PC-3 (cell line): ENCODE measurements around the gene NPAS2. TPM values are rescaled to one million over a fixed set of nuclear protein-coding genes. Genes with fewer than 3 reads are reported as not detected.
A peak's percentile ranks its signal among the peaks of the same experiment; 100 is the strongest.

ENCODE experiments used
- ATAC-seq: fragments of 200-7000 bp; cut with Tn5 transposase; 2 replicates; pipeline ENCODE4 v1.9.1; 2020; ENCODE audit warnings: mild to moderate bottlenecking, moderate library complexity
- BruUV-seq: library from RNA; stranded (reverse); fragments of 400-500 nt; replicated peaks from 2 replicates; lab custom pipeline; 2021; lab: Mats Ljungman, UMichigan
- CTCF ChIA-PET: fragments of 300-600 bp; sonication (Branson Sonifier 250); formaldehyde crosslinking; loops from one replicate; lab custom pipeline; 2022; ENCODE audit warnings: antibody characterized with exemption; lab: Charles Lee
- POLR2A ChIA-PET: fragments of 300-600 bp; sonication (Branson Sonifier 250); formaldehyde crosslinking; loops from one replicate; lab custom pipeline; 2022; ENCODE audit warnings: antibody characterized with exemption; ENCODE audit not compliant: unreplicated experiment; lab: Charles Lee
- DNase-seq: peaks from one replicate; pipeline ENCODE4 v3.0.0-alpha.2; 2015
- H2AFZ ChIP-seq: fragments of 300-600 bp; sonication (generic); 2 replicates; pipeline ENCODE4 v1.6.0; 2016; ENCODE audit warnings: antibody characterized with exemption, low read length
- H3F3A ChIP-seq: fragments of 300-600 bp; sonication (generic); one replicate; pipeline ENCODE4 v1.6.0; 2017; ENCODE audit warnings: antibody characterized with exemption, low read length, control low read depth, mild to moderate bottlenecking; ENCODE audit not compliant: unreplicated experiment
- H3K27ac ChIP-seq: fragments of 300-600 bp; sonication (generic); 2 replicates; pipeline ENCODE4 v1.5.1; 2016; ENCODE audit warnings: mild to moderate bottlenecking, low read length
- H3K27me3 ChIP-seq: fragments of 300-600 bp; sonication (generic); 2 replicates; pipeline ENCODE4 v1.6.1; 2016; ENCODE audit warnings: low read length, mixed read lengths
- H3K36me3 ChIP-seq: fragments of 300-600 bp; sonication (generic); 2 replicates; pipeline ENCODE4 v1.6.1; 2016; ENCODE audit warnings: low read depth, mixed run types, low read length, mixed read lengths
- H3K4me1 ChIP-seq: fragments of 300-600 bp; sonication (generic); 2 replicates; pipeline ENCODE4 v1.5.1; 2016; ENCODE audit warnings: low read length; ENCODE audit not compliant: insufficient read depth
- H3K4me2 ChIP-seq: fragments of 300-600 bp; sonication (generic); 2 replicates; pipeline ENCODE4 v1.6.0; 2016; ENCODE audit warnings: low read length
- H3K4me3 ChIP-seq: fragments of 300-600 bp; sonication (generic); 2 replicates; pipeline ENCODE4 v1.5.1; 2016; ENCODE audit warnings: mild to moderate bottlenecking, low read length, mixed read lengths
- H3K79me2 ChIP-seq: fragments of 300-600 bp; sonication (generic); 2 replicates; pipeline ENCODE4 v1.6.1; 2017; ENCODE audit warnings: low read length, mixed read lengths
- H3K9ac ChIP-seq: fragments of 300-600 bp; sonication (generic); 2 replicates; pipeline ENCODE4 v1.6.0; 2016; ENCODE audit warnings: mild to moderate bottlenecking, low read length
- H3K9me2 ChIP-seq: fragments of 300-600 bp; sonication (generic); replicated peaks from 2 replicates; pipeline ENCODE4 v1.6.1; 2016; ENCODE audit warnings: mixed run types, low read length, mixed read lengths
- H3K9me3 ChIP-seq: fragments of 300-600 bp; sonication (generic); 2 replicates; pipeline ENCODE4 v1.6.1; 2016; ENCODE audit warnings: low read length, mixed read lengths
- H4K20me1 ChIP-seq: fragments of 300-600 bp; sonication (generic); 2 replicates; pipeline ENCODE4 v1.6.1; 2016; ENCODE audit warnings: low read length, mixed read lengths
- CTCF ChIP-seq: fragments of 300-600 bp; sonication (generic); conservative IDR thresholded peaks from 2 replicates; pipeline ENCODE4 v1.5.1; 2017; ENCODE audit warnings: antibody characterized with exemption, low read depth, mild to moderate bottlenecking, low read length
- EZH2 ChIP-seq: fragments of 300-600 bp; sonication (generic); IDR thresholded peaks from one replicate; pipeline ENCODE4 v1.6.1; 2017; ENCODE audit warnings: antibody characterized with exemption, mild to moderate bottlenecking, low read length; ENCODE audit not compliant: unreplicated experiment
- EZH2phosphoT487 ChIP-seq: fragments of 300-600 bp; sonication (generic); IDR thresholded peaks from 2 replicates; pipeline ENCODE4 v1.6.1; 2018; ENCODE audit warnings: mild to moderate bottlenecking, antibody characterized with exemption, low read length, borderline replicate concordance
- intact Hi-C: fragments of 100-400 bp; cut with micrococcal nuclease; formaldehyde crosslinking; loops from 2 replicates; pipeline ENCODE4 v1.9.0; 2023
- total RNA-seq: library from RNA; depleted of rRNA; stranded (reverse); fragments of >200 nt; gene quantifications from 2 replicates; pipeline ENCODE4 v1.2.3, GENCODE V29; 2014

NPAS2 gene
- total RNA-seq, 1 experiment from 2014 or later, result 55.4 TPM

- H3K27ac ChIP-seq, result no peak overlapping the region
- H3K9ac ChIP-seq, result no peak overlapping the region
- H2AFZ ChIP-seq, result no peak overlapping the region
- H3K27me3 ChIP-seq, result no peaks in the 10 kb centered on the region
- DNase-seq (no peak), ATAC-seq (peak; percentile 19; the same call in 1 of the 2 replicates)
- intact Hi-C loops, result no loop called here
- no peaks in the 10 kb centered on the region for H3K9me2 ChIP-seq
- H3K4me2 ChIP-seq, result no peak overlapping the region
- H3K79me2 ChIP-seq, result no peaks in the 10 kb centered on the region
- no peaks in the 10 kb centered on the region for H3K9me3 ChIP-seq
- H3K4me3 ChIP-seq, result no peak overlapping the region
- no TSS peak for BruUV-seq
- H4K20me1 ChIP-seq, result no peaks in the 10 kb centered on the region
- TF ChIP-seq EZH2phosphoT487, result no peak
- TF ChIP-seq CTCF, result 0 out of 2 replicates have a peak, but pooled peaks have one; percentile 18
- ChIA-PET CTCF (interaction anchor here (0.5 kb wide), 1 partner anchor 187 kb away, joined by 4 read pairs; no protein-coding TSS in a partner anchor), POLR2A (no interaction called here)
- peaks cover 37% of the 10 kb centered on the region for H3K36me3 ChIP-seq
- no peaks in the 10 kb centered on the region for H3F3A ChIP-seq
- H3K4me1 ChIP-seq, result no peaks in the 10 kb centered on the region
Measured at GRCh38 chr2:101030866-101031554, 211.1 kb downstream of the NPAS2 start.

GRCh38 chr2:101032084-101032776, 212.3 kb downstream of the NPAS2 start:
- ATAC-seq, result no peak
- no peaks in the 10 kb centered on the region for H3K79me2 ChIP-seq
- H2AFZ ChIP-seq, result no peak overlapping the region
- H3K4me3 ChIP-seq, result no peak overlapping the region
- intact Hi-C loops, result no loop called here
- no peaks in the 10 kb centered on the region for H3K27me3 ChIP-seq
- TF ChIP-seq EZH2phosphoT487 (no peak), CTCF (no peak), EZH2 (no peak)
- no TSS peak for BruUV-seq
- no peak overlapping the region for H3K9ac ChIP-seq
- H3K9me2 ChIP-seq, result no peaks in the 10 kb centered on the region
- no peaks in the 10 kb centered on the region for H3F3A ChIP-seq
- H3K9me3 ChIP-seq, result no peaks in the 10 kb centered on the region
- no peak for DNase-seq
- CTCF ChIA-PET, result no interaction called here
- no peak overlapping the region for H3K27ac ChIP-seq
- peaks cover 31% of the 10 kb centered on the region; the same call in 1 of the 2 replicates for H3K36me3 ChIP-seq
- no peak overlapping the region for H3K4me2 ChIP-seq
- H4K20me1 ChIP-seq, result no peaks in the 10 kb centered on the region
- no peaks in the 10 kb centered on the region for H3K4me1 ChIP-seq
- POLR2A ChIA-PET, result interaction anchor here (0.5 to 0.7 kb wide), 2 partner anchors 106 to 113 kb away, joined by 4 to 7 read pairs; no protein-coding TSS in a partner anchor
